Peyer's patch (tissue), 4 donors: Measurements from ENCODE around the gene EPSTI1. TPM values are rescaled to one million over a fixed set of nuclear protein-coding genes. Genes with fewer than 3 reads are reported as not detected.

Experiments
- DNase-seq, 3 donors: peaks; one replicate each; pipeline ENCODE4 v3.0.0-alpha.2; 2017 to 2019
- H3K27ac ChIP-seq, 4 donors: fragments of 200-600 bp; sonication (generic); one replicate each; pipeline ENCODE4 v1.5.1; 2016 to 2019
- H3K27me3 ChIP-seq, 2 donors: fragments of 200-600 bp; sonication (generic); one replicate each; pipeline ENCODE4 v1.5.1; 2019
- H3K36me3 ChIP-seq, 3 donors: fragments of 200-600 bp; sonication (generic); one replicate each; pipeline ENCODE4 v1.5.1; 2016 to 2019
- H3K4me1 ChIP-seq, 4 donors: fragments of 200-600 bp; sonication (generic); one replicate each; pipeline ENCODE4 v1.5.1; 2016 to 2019
- H3K4me3 ChIP-seq, 4 donors: fragments of 200-600 bp; sonication (generic); 1 replicate in 3 of 4; 2 replicates in 1 of 4; pipeline ENCODE4 v1.5.1; 2016 to 2019; ENCODE audit warnings: mild to moderate bottlenecking in 1 of 4
- H3K9me3 ChIP-seq, 4 donors: fragments of 200-600 bp; sonication (generic); one replicate each; pipeline ENCODE4 v1.5.1; 2016 to 2019; ENCODE audit warnings: mild to moderate bottlenecking in 1 of 4
- CTCF ChIP-seq, 6 experiments: fragments of 450-650 bp in 4 of 6; fragments of 200-600 bp in 2 of 6; sonication (generic) in 1 of 6; IDR thresholded peaks; one replicate each; pipeline ENCODE4 v1.5.1; 2017 to 2019; ENCODE audit warnings: antibody characterized with exemption in 6 of 6, mild to moderate bottlenecking in 3 of 6, moderate library complexity in 1 of 6
- POLR2A ChIP-seq, 2 donors: fragments of 450-650 bp; IDR thresholded peaks; one replicate each; pipeline ENCODE4 v1.5.1; 2017; ENCODE audit warnings: antibody characterized with exemption in 2 of 2, mild to moderate bottlenecking in 2 of 2, moderate library complexity in 2 of 2
- total RNA-seq, 4 donors: library from RNA; depleted of rRNA; stranded (reverse); fragments of >200 nt; gene quantifications; one replicate each; pipeline ENCODE4 v1.1.0, GENCODE V29; 2016

EPSTI1 gene
- total RNA-seq, 4 donors from 2014 or later: 8.8 to 45.4 (median 22.1) TPM

GRCh38 chr13:42964761-42965161 is 27.3 kb downstream of the EPSTI1 start:
- TF ChIP-seq CTCF (IDR thresholded peaks at IDR 0.05): no peak
- TF ChIP-seq POLR2A (IDR thresholded peaks at IDR 0.05): no peak
- peaks cover 0 to 31% (median 0%) of the 10 kb centered on the region in 3 donors for H3K36me3 ChIP-seq
- peaks cover 0 to 22% (median 4%) of the 10 kb centered on the region in 4 donors for H3K4me1 ChIP-seq
- no peaks in the 10 kb centered on the region for H3K27me3 ChIP-seq
- H3K4me3 ChIP-seq: no peak overlapping the region
- no peak overlapping the region for H3K27ac ChIP-seq
- no peak for DNase-seq
- H3K9me3 ChIP-seq: no peaks in the 10 kb centered on the region

- DNase-seq: no peak
- Histone ChIP-seq H3K9me3 (no peaks in the 10 kb centered on the region), H3K4me1 (no peaks in the 10 kb centered on the region), H3K27me3 (no peaks in the 10 kb centered on the region), H3K4me3 (no peak overlapping the region), H3K27ac (no peak overlapping the region), H3K36me3 (peaks cover 0 to 53% (median 0%) of the 10 kb centered on the region in 3 donors)
- TF ChIP-seq CTCF (IDR thresholded peaks at IDR 0.05): no peak
- TF ChIP-seq POLR2A (IDR thresholded peaks at IDR 0.05): no peak
These were observed 32.4 kb downstream of the EPSTI1 start for GRCh38 chr13:42959615-42960014.

GRCh38 chr13:42957881-42958280 is 34.2 kb downstream of the EPSTI1 start:
- H3K27me3 ChIP-seq: no peaks in the 10 kb centered on the region
- no peak overlapping the region for H3K4me3 ChIP-seq
- H3K4me1 ChIP-seq: no peaks in the 10 kb centered on the region
- H3K36me3 ChIP-seq: peaks cover 0 to 59% (median 0%) of the 10 kb centered on the region in 3 donors
- no peak for DNase-seq
- H3K9me3 ChIP-seq: no peaks in the 10 kb centered on the region
- H3K27ac ChIP-seq: no peak overlapping the region
- TF ChIP-seq POLR2A (IDR thresholded peaks at IDR 0.05) (no peak), CTCF (IDR thresholded peaks at IDR 0.05) (no peak)

GRCh38 chr13:42950181-42950580 is 41.9 kb downstream of the EPSTI1 start:
- Histone ChIP-seq H3K36me3 (peaks cover 0 to 39% (median 0%) of the 10 kb centered on the region in 3 donors), H3K27me3 (no peaks in the 10 kb centered on the region), H3K27ac (no peak overlapping the region), H3K4me3 (no peak overlapping the region), H3K9me3 (no peaks in the 10 kb centered on the region), H3K4me1 (no peaks in the 10 kb centered on the region)
- TF ChIP-seq POLR2A (IDR thresholded peaks at IDR 0.05): no peak
- no peak for TF ChIP-seq CTCF (IDR thresholded peaks at IDR 0.05)
- DNase-seq: no peak

GRCh38 chr13:42947925-42948324 is 44.1 kb downstream of the EPSTI1 start:
- H3K4me1 ChIP-seq: no peaks in the 10 kb centered on the region
- H3K27ac ChIP-seq: no peak overlapping the region
- peaks cover 0 to 26% (median 0%) of the 10 kb centered on the region in 3 donors for H3K36me3 ChIP-seq
- TF ChIP-seq POLR2A (IDR thresholded peaks at IDR 0.05) (no peak), CTCF (IDR thresholded peaks at IDR 0.05) (no peak)
- DNase-seq: no peak
- no peaks in the 10 kb centered on the region for H3K27me3 ChIP-seq
- H3K4me3 ChIP-seq: no peak overlapping the region
- H3K9me3 ChIP-seq: no peaks in the 10 kb centered on the region

GRCh38 chr13:42946927-42947326 is 45.1 kb downstream of the EPSTI1 start:
- Histone ChIP-seq H3K27me3 (no peaks in the 10 kb centered on the region), H3K9me3 (no peaks in the 10 kb centered on the region), H3K4me1 (no peaks in the 10 kb centered on the region), H3K4me3 (no peak overlapping the region), H3K27ac (no peak overlapping the region), H3K36me3 (peaks cover 0 to 16% (median 0%) of the 10 kb centered on the region in 3 donors)
- no peak for TF ChIP-seq POLR2A (IDR thresholded peaks at IDR 0.05)
- no peak for TF ChIP-seq CTCF (IDR thresholded peaks at IDR 0.05)
- no peak for DNase-seq
